Common myeloid progenitor, CD34-positive (primary cell): ENCODE measurements around the gene FHIT.

Experiments used
- CTCF ChIA-PET: fragments of 350-600 bp; sonication (Branson Sonifier 250); formaldehyde crosslinking; loops from one replicate; lab custom pipeline; 2021; ENCODE audit warnings: antibody characterized with exemption; lab: Charles Lee
- POLR2A ChIA-PET: fragments of 350-600 bp; sonication (Branson Sonifier 250); formaldehyde crosslinking; loops from one replicate; lab custom pipeline; 2021; ENCODE audit warnings: antibody characterized with exemption; lab: Charles Lee
- DNase-seq, 3 donors: peaks; one replicate each; pipeline versions ENCODE4 v3.0.0 to v3.0.0-alpha.2; 2013
- H3K27ac ChIP-seq, 2 experiments: 1 replicate in 1 of 2; 2 replicates in 1 of 2; pipeline ENCODE4 v1.7.0; 2013; ENCODE audit warnings: inconsistent platforms in 2 of 2, low read length in 2 of 2, mild to moderate bottlenecking in 2 of 2, low read depth in 1 of 2, moderate library complexity in 1 of 2; ENCODE audit not compliant: severe bottlenecking in 2 of 2, insufficient read depth in 1 of 2, poor library complexity in 1 of 2
- H3K27me3 ChIP-seq, 5 experiments: replicated peaks in 2 of 5; 1 replicate in 3 of 5; 2 replicates in 2 of 5; pipeline versions ENCODE4 v1.6.1 to v1.7.0; 2013; ENCODE audit warnings: low read length in 4 of 5, mild to moderate bottlenecking in 2 of 5, moderate library complexity in 2 of 5, inconsistent platforms in 1 of 5; ENCODE audit not compliant: insufficient read depth in 5 of 5, control insufficient read depth in 4 of 5
- H3K36me3 ChIP-seq, 4 experiments: 1 replicate in 2 of 4; 2 replicates in 2 of 4; pipeline versions ENCODE4 v1.6.1 to v1.7.0; 2013; ENCODE audit warnings: low read length in 3 of 4, control low read depth in 1 of 4, mild to moderate bottlenecking in 1 of 4; ENCODE audit not compliant: control insufficient read depth in 4 of 4, insufficient read depth in 4 of 4
- H3K4me1 ChIP-seq, 4 experiments: 1 replicate in 3 of 4; 2 replicates in 1 of 4; pipeline versions ENCODE4 v1.6.1 to v1.7.1; 2013; ENCODE audit warnings: low read length in 3 of 4, mild to moderate bottlenecking in 3 of 4, control low read depth in 1 of 4, inconsistent platforms in 1 of 4, moderate library complexity in 1 of 4; ENCODE audit not compliant: control insufficient read depth in 4 of 4, insufficient read depth in 4 of 4; ENCODE audit errors: control extremely low read depth in 1 of 4
- H3K4me3 ChIP-seq, 7 experiments: 1 replicate in 4 of 7; 2 replicates in 3 of 7; pipeline versions ENCODE4 v1.5.1 to v1.7.0; 2013; ENCODE audit warnings: mild to moderate bottlenecking in 7 of 7, low read length in 6 of 7, moderate library complexity in 6 of 7, inconsistent platforms in 2 of 7, low read depth in 2 of 7, control low read depth in 1 of 7; ENCODE audit not compliant: insufficient read depth in 4 of 7, control insufficient read depth in 1 of 7; ENCODE audit errors: extremely low read depth in 1 of 7
- H3K9me3 ChIP-seq, 5 experiments: 1 replicate in 4 of 5; 2 replicates in 1 of 5; pipeline versions ENCODE4 v1.6.1 to v1.7.1; 2013; ENCODE audit warnings: low read length in 4 of 5, mild to moderate bottlenecking in 2 of 5, inconsistent platforms in 1 of 5, low read depth in 1 of 5, moderate library complexity in 1 of 5; ENCODE audit not compliant: control insufficient read depth in 4 of 5, insufficient read depth in 2 of 5; ENCODE audit errors: control extremely low read depth in 1 of 5
- WGBS: methylation state at CpG from one replicate; pipeline ENCODE4 v1.1.5; 2013; ENCODE audit not compliant: insufficient coverage; 5-methylcytosine and 5-hydroxymethylcytosine counted together

FHIT gene

GRCh38 chr3:59699648-59700320 is 1551.5 kb downstream of the FHIT start:
- CTCF ChIA-PET = no interaction called here
- DNase-seq = no peak
- no peak overlapping the region for H3K4me3 ChIP-seq
- no peak overlapping the region for H3K27ac ChIP-seq
- no peaks in the 10 kb centered on the region for H3K36me3 ChIP-seq
- POLR2A ChIA-PET = no interaction called here
- no peaks in the 10 kb centered on the region for H3K4me1 ChIP-seq
- WGBS = 96% methylated on average over 4 of the region's 6 CpGs
- no peaks in the 10 kb centered on the region for H3K27me3 ChIP-seq
- no peaks in the 10 kb centered on the region for H3K9me3 ChIP-seq
